Measurements from ENCODE around the gene EIF4ENIF1. TPM values are rescaled to one million over a fixed set of nuclear protein-coding genes. Genes with fewer than 3 reads are reported as not detected.

Gene EIF4ENIF1
- polyA plus RNA-seq, 1 donor from 2014 or later = 12.6 TPM

DNA sequence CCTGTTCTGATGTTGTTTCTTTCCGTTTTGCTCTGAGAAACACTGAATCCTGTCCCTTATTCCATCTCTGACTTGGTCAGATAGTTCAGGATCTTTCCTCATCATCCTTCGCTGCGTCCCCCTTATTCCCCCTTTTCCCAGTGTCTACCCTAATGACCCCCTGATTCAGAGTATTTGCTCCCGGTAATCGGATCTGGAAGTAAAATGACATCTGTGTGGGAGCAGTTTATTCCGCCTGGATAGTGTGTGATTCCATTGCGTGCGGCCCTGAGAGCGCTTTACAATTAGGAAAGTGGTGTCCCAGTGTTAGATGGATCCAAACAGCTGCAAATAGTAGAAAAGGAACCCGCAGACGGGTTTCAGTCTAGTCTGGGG, 89.6 kb downstream of the EIF4ENIF1 start:
- no peaks in the 10 kb centered on the region for H3K9me2 ChIP-seq (ENCODE audit: insufficient read depth, low read length)
- peak overlapping the region; percentile 95 for H3K4me2 ChIP-seq (ENCODE audit: low read length)
- peak overlapping the region; percentile 88 for H3K9ac ChIP-seq (ENCODE audit: low read length)
- peak overlapping the region; percentile 89 for H3K27ac ChIP-seq (ENCODE audit: low read length)
- no peaks in the 10 kb centered on the region for H4K20me1 ChIP-seq (ENCODE audit: insufficient read depth)
- peaks cover 20% of the 10 kb centered on the region for H3K79me2 ChIP-seq (replicated peaks; ENCODE audit: insufficient read depth, low read length)
- H3K36me3 ChIP-seq (ENCODE audit: insufficient read depth, low read length) = no peaks in the 10 kb centered on the region
- peak overlapping the region; percentile 62 for H2AFZ ChIP-seq (ENCODE audit: low read depth, low read length)
- no peaks in the 10 kb centered on the region for H3K27me3 ChIP-seq (ENCODE audit: insufficient read depth, low read depth, low read length)
- no peaks in the 10 kb centered on the region for H3F3A ChIP-seq (ENCODE audit: insufficient read depth, low read length, poor library complexity, severe bottlenecking)
- TF ChIP-seq MXI1 (conservative IDR thresholded peaks at IDR 0.05; ENCODE audit: poor library complexity, severe bottlenecking) (no peak), TAF1 (IDR thresholded peaks at IDR 0.05; ENCODE audit: low read depth) (no peak), EZH2 (IDR thresholded peaks at IDR 0.05; ENCODE audit: borderline replicate concordance, insufficient read depth, low read length, poor library complexity, severe bottlenecking) (no peak), EP300 (conservative IDR thresholded peaks at IDR 0.05; ENCODE audit: poor library complexity, severe bottlenecking) (no peak), CTCF (IDR thresholded peaks at IDR 0.05; ENCODE audit: poor library complexity, severe bottlenecking) (no peak), SMC3 (conservative IDR thresholded peaks at IDR 0.05; ENCODE audit: poor library complexity) (no peak), POLR2AphosphoS5 (IDR thresholded peaks at IDR 0.05) (no peak), RAD21 (conservative IDR thresholded peaks at IDR 0.05) (no peak)
- TF ChIP-seq, protein P1, sequence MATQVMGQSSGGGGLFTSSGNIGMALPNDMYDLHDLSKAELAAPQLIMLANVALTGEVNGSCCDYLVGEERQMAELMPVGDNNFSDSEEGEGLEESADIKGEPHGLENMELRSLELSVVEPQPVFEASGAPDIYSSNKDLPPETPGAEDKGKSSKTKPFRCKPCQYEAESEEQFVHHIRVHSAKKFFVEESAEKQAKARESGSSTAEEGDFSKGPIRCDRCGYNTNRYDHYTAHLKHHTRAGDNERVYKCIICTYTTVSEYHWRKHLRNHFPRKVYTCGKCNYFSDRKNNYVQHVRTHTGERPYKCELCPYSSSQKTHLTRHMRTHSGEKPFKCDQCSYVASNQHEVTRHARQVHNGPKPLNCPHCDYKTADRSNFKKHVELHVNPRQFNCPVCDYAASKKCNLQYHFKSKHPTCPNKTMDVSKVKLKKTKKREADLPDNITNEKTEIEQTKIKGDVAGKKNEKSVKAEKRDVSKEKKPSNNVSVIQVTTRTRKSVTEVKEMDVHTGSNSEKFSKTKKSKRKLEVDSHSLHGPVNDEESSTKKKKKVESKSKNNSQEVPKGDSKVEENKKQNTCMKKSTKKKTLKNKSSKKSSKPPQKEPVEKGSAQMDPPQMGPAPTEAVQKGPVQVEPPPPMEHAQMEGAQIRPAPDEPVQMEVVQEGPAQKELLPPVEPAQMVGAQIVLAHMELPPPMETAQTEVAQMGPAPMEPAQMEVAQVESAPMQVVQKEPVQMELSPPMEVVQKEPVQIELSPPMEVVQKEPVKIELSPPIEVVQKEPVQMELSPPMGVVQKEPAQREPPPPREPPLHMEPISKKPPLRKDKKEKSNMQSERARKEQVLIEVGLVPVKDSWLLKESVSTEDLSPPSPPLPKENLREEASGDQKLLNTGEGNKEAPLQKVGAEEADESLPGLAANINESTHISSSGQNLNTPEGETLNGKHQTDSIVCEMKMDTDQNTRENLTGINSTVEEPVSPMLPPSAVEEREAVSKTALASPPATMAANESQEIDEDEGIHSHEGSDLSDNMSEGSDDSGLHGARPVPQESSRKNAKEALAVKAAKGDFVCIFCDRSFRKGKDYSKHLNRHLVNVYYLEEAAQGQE (IDR thresholded peaks at IDR 0.05; ENCODE audit: borderline replicate concordance) = no peak
- H3K9me3 ChIP-seq (ENCODE audit: low read length) = no peaks in the 10 kb centered on the region
- peak overlapping the region; percentile 86 for H3K4me3 ChIP-seq (ENCODE audit: low read length)

DNA sequence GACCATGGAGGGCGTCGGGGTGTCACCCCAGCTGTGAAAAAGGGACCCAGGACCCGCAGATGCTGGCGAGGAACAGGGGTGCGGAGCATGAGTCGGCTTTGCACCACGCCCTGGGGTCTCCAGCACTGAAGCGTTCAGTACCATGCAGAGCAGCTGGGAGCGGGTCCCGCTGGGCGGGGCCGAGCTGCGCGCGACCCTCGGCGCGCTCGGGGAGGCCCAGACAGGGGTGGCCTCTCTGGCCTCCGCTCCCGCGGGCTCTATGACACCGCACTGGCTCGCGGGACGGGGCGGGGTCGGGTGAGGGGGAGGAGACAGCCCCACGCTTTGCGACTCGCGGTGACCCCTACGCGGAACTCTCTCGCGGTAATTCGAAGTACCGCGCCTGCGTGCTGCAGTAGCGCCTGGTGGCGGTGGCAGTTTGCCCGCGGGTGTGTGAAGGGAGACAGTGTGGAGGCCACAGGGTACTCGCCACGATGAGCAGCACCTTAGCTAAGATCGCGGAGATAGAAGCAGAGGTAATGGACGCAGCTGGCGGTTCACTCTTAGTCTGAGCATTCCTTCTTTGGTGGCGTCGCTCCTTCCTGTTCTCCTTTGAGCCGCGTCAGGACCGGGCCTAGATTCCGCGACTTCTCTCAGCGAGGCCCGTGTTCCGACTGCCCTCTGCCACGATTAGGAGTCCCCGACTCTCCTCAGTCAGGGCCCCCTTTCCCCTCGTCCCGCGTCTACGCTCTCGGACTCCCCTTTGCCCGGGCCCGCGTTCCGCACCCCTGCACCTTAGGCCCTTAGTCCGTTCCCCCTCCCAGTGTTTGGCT, 90.2 kb downstream of the EIF4ENIF1 start, which contains the start of gene DRG1:
Gene DRG1 (plus strand): TSS at position 394 of the 812 bp plus-strand sequence. CDS start 80 bp downstream, at position 474.
- TF ChIP-seq SMC3 (conservative IDR thresholded peaks at IDR 0.05; ENCODE audit: poor library complexity) (peak; percentile 69), POLR2AphosphoS5 (IDR thresholded peaks at IDR 0.05) (peak; percentile 97), EZH2 (IDR thresholded peaks at IDR 0.05; ENCODE audit: borderline replicate concordance, insufficient read depth, low read length, poor library complexity, severe bottlenecking) (no peak), MXI1 (conservative IDR thresholded peaks at IDR 0.05; ENCODE audit: poor library complexity, severe bottlenecking) (peak; percentile 93), EP300 (conservative IDR thresholded peaks at IDR 0.05; ENCODE audit: poor library complexity, severe bottlenecking) (peak; percentile 71), CTCF (IDR thresholded peaks at IDR 0.05; ENCODE audit: poor library complexity, severe bottlenecking) (peak; percentile 44), TAF1 (IDR thresholded peaks at IDR 0.05; ENCODE audit: low read depth) (peak; percentile 50), RAD21 (conservative IDR thresholded peaks at IDR 0.05) (peak; percentile 68)
- TF ChIP-seq, protein P1 (IDR thresholded peaks at IDR 0.05; ENCODE audit: borderline replicate concordance) = peak; percentile 54
- H3K27ac ChIP-seq (ENCODE audit: low read length) = peak within 1 kb of the TSS; percentile 89
- H3K79me2 ChIP-seq (replicated peaks; ENCODE audit: insufficient read depth, low read length) = peaks cover 20% of the 10 kb centered on the region
- H4K20me1 ChIP-seq (ENCODE audit: insufficient read depth) = no peaks in the 10 kb centered on the region
- peak within 1 kb of the TSS; percentile 86 for H3K4me3 ChIP-seq (ENCODE audit: low read length)
- no peaks in the 10 kb centered on the region for H3K9me3 ChIP-seq (ENCODE audit: low read length)
- H3F3A ChIP-seq (ENCODE audit: insufficient read depth, low read length, poor library complexity, severe bottlenecking) = no peaks in the 10 kb centered on the region
- peak within 1 kb of the TSS; percentile 88 for H3K9ac ChIP-seq (ENCODE audit: low read length)
- H3K27me3 ChIP-seq (ENCODE audit: insufficient read depth, low read depth, low read length) = no peaks in the 10 kb centered on the region
- H2AFZ ChIP-seq (ENCODE audit: low read depth, low read length) = peak within 1 kb of the TSS; percentile 96
- no peaks in the 10 kb centered on the region for H3K9me2 ChIP-seq (ENCODE audit: insufficient read depth, low read length)
- H3K4me2 ChIP-seq (ENCODE audit: low read length) = peak within 1 kb of the TSS; percentile 95
- H3K36me3 ChIP-seq (ENCODE audit: insufficient read depth, low read length) = no peaks in the 10 kb centered on the region

Measured in neural cell (in vitro differentiated cells).